GM23338 (cell line): Measurements from ENCODE around the gene PANK4. TPM values are rescaled to one million over a fixed set of nuclear protein-coding genes. Genes with fewer than 3 reads are reported as not detected.
"Not testable (repeated sequence)": the region's sequence is repeated elsewhere in the genome, so short reads cannot be mapped to it uniquely, and the experiment has no call there.

ENCODE experiments used
- ATAC-seq: fragments of 200-7000 bp; cut with Tn5 transposase; 3 replicates; pipeline ENCODE4 v1.9.1; 2020
- DNase-seq: peaks from one replicate; pipeline ENCODE4 v3.0.0-alpha.2; 2015; ENCODE audit warnings: low spot score
- H2AFZ ChIP-seq: fragments of 200-600 bp; sonication (generic); 2 replicates; pipeline ENCODE4 v1.8.0; 2016; ENCODE audit warnings: antibody characterized with exemption, mild to moderate bottlenecking, moderate library complexity
- H3F3A ChIP-seq: fragments of 200-600 bp; sonication (generic); replicated peaks from 2 replicates; pipeline ENCODE4 v1.8.0; 2017; ENCODE audit warnings: antibody characterized with exemption, mixed run types, low read depth
- H3K27ac ChIP-seq: fragments of 200-600 bp; sonication (generic); 2 replicates; pipeline ENCODE4 v1.6.1; 2016; ENCODE audit warnings: low read depth
- H3K27me3 ChIP-seq: fragments of 200-600 bp; sonication (generic); 2 replicates; pipeline ENCODE4 v1.8.0; 2016; ENCODE audit warnings: mild to moderate bottlenecking, mixed run types, moderate library complexity; ENCODE audit not compliant: insufficient read depth
- H3K36me3 ChIP-seq: fragments of 200-600 bp; sonication (generic); 2 replicates; pipeline ENCODE4 v1.8.0; 2016; ENCODE audit warnings: mild to moderate bottlenecking; ENCODE audit not compliant: insufficient read depth
- H3K4me1 ChIP-seq: fragments of 200-600 bp; sonication (generic); 2 replicates; pipeline ENCODE4 v1.8.0; 2016; ENCODE audit warnings: mild to moderate bottlenecking, moderate library complexity; ENCODE audit not compliant: insufficient read depth
- H3K4me2 ChIP-seq: fragments of 200-600 bp; sonication (generic); 2 replicates; pipeline ENCODE4 v1.7.1; 2017; ENCODE audit warnings: mixed run types
- H3K4me3 ChIP-seq: fragments of 200-600 bp; sonication (generic); 2 replicates; pipeline ENCODE4 v1.6.1; 2016; ENCODE audit warnings: mixed run types
- H3K79me2 ChIP-seq: fragments of 200-600 bp; sonication (generic); replicated peaks from 2 replicates; pipeline ENCODE4 v1.8.0; 2017; ENCODE audit warnings: mild to moderate bottlenecking; ENCODE audit not compliant: insufficient read depth
- H3K9me2 ChIP-seq: fragments of 200-600 bp; sonication (generic); 2 replicates; pipeline ENCODE4 v1.8.0; 2017; ENCODE audit not compliant: insufficient read depth
- H4K20me1 ChIP-seq: fragments of 200-600 bp; sonication (generic); replicated peaks from 2 replicates; pipeline ENCODE4 v1.8.0; 2017; ENCODE audit warnings: mild to moderate bottlenecking; ENCODE audit not compliant: insufficient read depth
- H3K27ac Mint-ChIP-seq: 2 replicates; pipeline ENCODE4 v1.8.0; 2020; ENCODE audit warnings: inconsistent platforms, mild to moderate bottlenecking, moderate library complexity, mixed read lengths
- H3K27me3 Mint-ChIP-seq: 3 replicates; pipeline ENCODE4 v1.8.0; 2022; ENCODE audit warnings: low read depth, mild to moderate bottlenecking, moderate library complexity, mixed read lengths, inconsistent platforms; ENCODE audit not compliant: insufficient read depth, poor library complexity
- H3K36me3 Mint-ChIP-seq: 3 replicates; pipeline ENCODE4 v1.8.0; 2021; ENCODE audit warnings: low read depth, mild to moderate bottlenecking, inconsistent platforms, moderate library complexity, mixed read lengths
- H3K4me1 Mint-ChIP-seq: 3 replicates; pipeline ENCODE4 v1.8.0; 2020; ENCODE audit warnings: mild to moderate bottlenecking, inconsistent platforms, mixed read lengths
- H3K4me3 Mint-ChIP-seq: 3 replicates; pipeline ENCODE4 v1.8.0; 2021; ENCODE audit warnings: moderate library complexity, mild to moderate bottlenecking, inconsistent platforms, mixed read lengths
- H3K9me3 Mint-ChIP-seq: 3 replicates; pipeline ENCODE4 v1.8.0; 2020; ENCODE audit warnings: moderate library complexity, mild to moderate bottlenecking, inconsistent platforms, mixed read lengths
- CREB1 ChIP-seq: fragments of 250-450 bp; sonication (Bioruptor Pico); IDR thresholded peaks from 2 replicates; pipeline ENCODE4 v1.5.0; 2020; ENCODE audit warnings: low read depth, mild to moderate bottlenecking, moderate library complexity
- CTCF ChIP-seq, 2 experiments: fragments of 200-600 bp in 1 of 2; sonication (generic) in 1 of 2; conservative IDR thresholded peaks; 2 replicates each; pipeline versions ENCODE4 v1.5.1 to v1.6.1; 2016 to 2017; ENCODE audit warnings: antibody characterized with exemption in 2 of 2, low read depth in 2 of 2, mild to moderate bottlenecking in 2 of 2, moderate library complexity in 1 of 2
- ETS1 ChIP-seq: IDR thresholded peaks from 2 replicates; pipeline ENCODE4 v1.6.1; 2016; ENCODE audit warnings: antibody characterized with exemption
- EZH2 ChIP-seq: fragments of 200-600 bp; sonication (generic); IDR thresholded peaks from one replicate; pipeline ENCODE4 v1.8.0; 2017; ENCODE audit warnings: antibody characterized with exemption, mild to moderate bottlenecking, low read depth; ENCODE audit not compliant: unreplicated experiment
- EZH2phosphoT487 ChIP-seq: fragments of 200-600 bp; sonication (generic); IDR thresholded peaks from one replicate; pipeline ENCODE4 v1.8.1; 2018; ENCODE audit warnings: antibody characterized with exemption; ENCODE audit not compliant: unreplicated experiment
- NANOG ChIP-seq: IDR thresholded peaks from 2 replicates; pipeline ENCODE4 v1.6.1; 2016; ENCODE audit warnings: antibody characterized with exemption, borderline replicate concordance
- REST ChIP-seq: IDR thresholded peaks from one replicate; pipeline ENCODE4 v1.6.1; 2018; ENCODE audit warnings: antibody characterized with exemption; ENCODE audit not compliant: unreplicated experiment
- STAT1 ChIP-seq: IDR thresholded peaks from one replicate; pipeline ENCODE4 v1.6.1; 2016; ENCODE audit warnings: antibody characterized with exemption; ENCODE audit not compliant: unreplicated experiment
- ZNF114 ChIP-seq: fragments of 250-450 bp; sonication (Bioruptor Pico); IDR thresholded peaks from 2 replicates; pipeline ENCODE4 v1.5.0; 2020; ENCODE audit warnings: mild to moderate bottlenecking, moderate library complexity
- ZNF462 ChIP-seq: fragments of 250-450 bp; sonication (Bioruptor Pico); IDR thresholded peaks from 2 replicates; pipeline ENCODE4 v1.5.0; 2020; ENCODE audit warnings: mild to moderate bottlenecking, moderate library complexity
- polyA plus RNA-seq: library from polyadenylated mRNA; unstranded; fragments of >200 nt; fragmentation: Nextera tagmentation; extraction: Ambion mirVana; gene quantifications from 2 replicates; pipeline ENCODE4 v1.2.1, GENCODE V29; 2016
- total RNA-seq: library from RNA; depleted of rRNA; stranded (reverse); fragments of >200 nt; shearing (Covaris generic); gene quantifications from 2 replicates; pipeline ENCODE4 v1.2.3, GENCODE V29; 2014

PANK4 gene
- total and polyA plus RNA-seq, 2 experiments from 2014 or later, result 25.8 to 43.7 TPM

GRCh38 chr1:2569703-2570102, 43.3 kb upstream of the PANK4 start:
- not testable (repeated sequence) for H3K27ac Mint-ChIP-seq, H3K36me3 Mint-ChIP-seq, H3K9me2 ChIP-seq, H3K4me1 Mint-ChIP-seq, DNase-seq, H3K27ac ChIP-seq, H2AFZ ChIP-seq, ATAC-seq, H3K4me3 Mint-ChIP-seq, H3K27me3 ChIP-seq, H4K20me1 ChIP-seq, H3F3A ChIP-seq, H3K4me2 ChIP-seq, H3K4me3 ChIP-seq, H3K4me1 ChIP-seq, H3K36me3 ChIP-seq, H3K79me2 ChIP-seq
- H3K27me3 Mint-ChIP-seq, result peaks cover 11% of the 10 kb centered on the region
- H3K9me3 Mint-ChIP-seq, result peaks cover 13% of the 10 kb centered on the region

GRCh38 chr1:2569060-2569459, 42.7 kb upstream of the PANK4 start:
- Histone ChIP-seq H3K4me2 (no peak overlapping the region), H2AFZ (no peak overlapping the region), H3K4me3 (no peak overlapping the region), H3K27ac (no peak overlapping the region), H3K9me2 (0 out of 2 replicates have a peak, but pooled peaks cover 5% of the 10 kb centered on the region), H3F3A (no peaks in the 10 kb centered on the region), H4K20me1 (no peaks in the 10 kb centered on the region), H3K79me2 (no peaks in the 10 kb centered on the region), H3K27me3 (no peaks in the 10 kb centered on the region), H3K4me1 (no peaks in the 10 kb centered on the region), H3K36me3 (no peaks in the 10 kb centered on the region)
- no peak for DNase-seq
- H3K36me3 Mint-ChIP-seq, result no peaks in the 10 kb centered on the region
- H3K4me1 Mint-ChIP-seq, result peaks cover 3% of the 10 kb centered on the region
- no peak for ATAC-seq
- H3K9me3 Mint-ChIP-seq, result peaks cover 13% of the 10 kb centered on the region
- H3K4me3 Mint-ChIP-seq, result no peak overlapping the region
- peaks cover 11% of the 10 kb centered on the region for H3K27me3 Mint-ChIP-seq
- no peak overlapping the region for H3K27ac Mint-ChIP-seq
- TF ChIP-seq CTCF (conservative IDR thresholded peaks at IDR 0.05; ENCODE audit: low read depth in 2 of 2), result no peak
- TF ChIP-seq EZH2phosphoT487, result no peak
- TF ChIP-seq NANOG, result no peak
- no peak for TF ChIP-seq ZNF114 (CRISPR knock-in tag)
- TF ChIP-seq ZNF462 (CRISPR knock-in tag), result no peak
- TF ChIP-seq ETS1, result no peak
- no peak for TF ChIP-seq CREB1 (CRISPR knock-in tag)
- no peak for TF ChIP-seq STAT1
- TF ChIP-seq EZH2, result no peak
- TF ChIP-seq REST, result no peak
